ENCODE data around the gene JPT2. TPM values are rescaled to one million over a fixed set of nuclear protein-coding genes. Genes with fewer than 3 reads are reported as not detected.
"Not testable (repeated sequence)": the region's sequence is repeated elsewhere in the genome, so short reads cannot be mapped to it uniquely, and the experiment has no call there.

JPT2 gene
- total RNA-seq, 2 experiments from 2014 or later, result 56.5 to 65.2 TPM

- H3K9me3 Mint-ChIP-seq, result no peaks in the 10 kb centered on the region
- ChIA-PET POLR2A (no interaction called here), CTCF (interaction anchor here (3.9 kb wide), 1 partner anchor 17 kb away, joined by 20 read pairs; the partner anchor contains the start of gene MAPK8IP3)
- no peaks in the 10 kb centered on the region for H3K27me3 Mint-ChIP-seq
- H3K4me3 Mint-ChIP-seq, result no peak overlapping the region
- no peak for DNase-seq
- H3K4me1 Mint-ChIP-seq, result peaks cover 4% of the 10 kb centered on the region
- no peak overlapping the region for H3K27ac Mint-ChIP-seq
- H3K36me3 Mint-ChIP-seq (ENCODE audit: low read depth), result peaks cover 31% of the 10 kb centered on the region
Observed at GRCh38 chr16:1688807-1689560, 10.9 kb downstream of the JPT2 start.

DNA sequence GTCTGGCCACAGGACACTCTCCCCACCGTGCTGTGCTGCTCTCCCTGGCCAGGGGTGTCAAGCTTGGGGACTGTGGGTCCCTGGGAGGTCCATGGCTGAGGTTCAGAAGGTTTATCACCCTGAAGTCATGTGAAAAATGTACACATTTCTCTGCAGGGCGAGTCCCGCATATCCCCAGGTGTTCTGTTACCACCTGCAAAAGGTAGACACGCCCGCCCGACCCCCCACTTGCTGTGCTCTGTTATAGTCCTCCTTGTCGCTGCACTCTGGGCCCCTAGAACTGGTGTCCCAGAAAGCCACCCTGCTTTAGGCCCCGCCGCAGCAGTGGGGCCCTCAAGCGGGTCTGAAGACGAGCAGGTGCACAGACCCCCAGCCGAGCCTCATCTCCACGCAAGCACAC lies 11.8 kb downstream of the JPT2 start:
- Mint-ChIP-seq H3K36me3 (ENCODE audit: low read depth) (peaks cover 33% of the 10 kb centered on the region), H3K27ac (peak overlapping the region; percentile 31), H3K4me1 (peaks cover 4% of the 10 kb centered on the region), H3K9me3 (no peaks in the 10 kb centered on the region), H3K4me3 (no peak overlapping the region), H3K27me3 (no peaks in the 10 kb centered on the region)
- POLR2A ChIA-PET, result no interaction called here
- DNase-seq, result no peak
- CTCF ChIA-PET, result interaction anchor here (3.9 kb wide), 1 partner anchor 16 kb away, joined by 20 read pairs; the partner anchor contains the start of gene MAPK8IP3

- CTCF ChIA-PET, result interaction anchor here (3.9 kb wide), 1 partner anchor 15 kb away, joined by 20 read pairs; the partner anchor contains the start of gene MAPK8IP3
- DNase-seq, result no peak
- Mint-ChIP-seq H3K27ac (no peak overlapping the region), H3K4me3 (no peak overlapping the region), H3K27me3 (no peaks in the 10 kb centered on the region), H3K4me1 (peaks cover 4% of the 10 kb centered on the region), H3K9me3 (no peaks in the 10 kb centered on the region), H3K36me3 (ENCODE audit: low read depth) (peaks cover 32% of the 10 kb centered on the region)
- POLR2A ChIA-PET, result no interaction called here
Observed at GRCh38 chr16:1690810-1691209, 12.7 kb downstream of the JPT2 start.

DNA sequence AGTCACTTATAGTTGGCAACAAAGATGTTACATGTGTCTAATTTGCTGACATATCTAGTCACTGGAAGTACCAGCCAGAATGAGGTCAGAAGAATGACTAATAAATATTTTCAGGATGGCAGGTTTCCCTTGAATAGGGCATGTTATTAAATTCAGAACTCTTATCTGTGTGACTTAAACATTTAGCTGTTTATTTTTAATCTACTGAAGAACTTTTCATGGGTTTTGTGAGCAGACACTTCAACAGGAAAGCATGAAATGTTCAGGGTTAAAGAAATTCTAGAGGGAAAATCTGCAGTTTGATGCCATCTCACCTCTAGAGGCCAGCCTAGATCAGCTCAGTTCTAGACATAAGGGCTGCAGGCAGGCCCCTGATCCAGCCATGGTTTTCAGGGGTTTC lies 13.2 kb downstream of the JPT2 start:
- ChIA-PET CTCF (interaction anchor here (3.9 kb wide), 1 partner anchor 15 kb away, joined by 20 read pairs; the partner anchor contains the start of gene MAPK8IP3), POLR2A (no interaction called here)
- H3K4me1 Mint-ChIP-seq, result peaks cover 4% of the 10 kb centered on the region
- H3K9me3 Mint-ChIP-seq, result no peaks in the 10 kb centered on the region
- no peaks in the 10 kb centered on the region for H3K27me3 Mint-ChIP-seq
- H3K4me3 Mint-ChIP-seq, result no peak overlapping the region
- no peak overlapping the region for H3K27ac Mint-ChIP-seq
- peaks cover 30% of the 10 kb centered on the region for H3K36me3 Mint-ChIP-seq (ENCODE audit: low read depth)
- DNase-seq, result no peak

GRCh38 chr16:1691956-1692355 lies 13.9 kb downstream of the JPT2 start:
- H3K4me1 Mint-ChIP-seq, result peaks cover 4% of the 10 kb centered on the region
- H3K27ac Mint-ChIP-seq, result no peak overlapping the region
- POLR2A ChIA-PET, result no interaction called here
- CTCF ChIA-PET, result interaction anchor here (3.9 kb wide), 1 partner anchor 14 kb away, joined by 20 read pairs; the partner anchor contains the start of gene MAPK8IP3
- DNase-seq, result no peak
- peaks cover 33% of the 10 kb centered on the region for H3K36me3 Mint-ChIP-seq (ENCODE audit: low read depth)
- no peaks in the 10 kb centered on the region for H3K9me3 Mint-ChIP-seq
- no peaks in the 10 kb centered on the region for H3K27me3 Mint-ChIP-seq
- no peak overlapping the region for H3K4me3 Mint-ChIP-seq

DNA sequence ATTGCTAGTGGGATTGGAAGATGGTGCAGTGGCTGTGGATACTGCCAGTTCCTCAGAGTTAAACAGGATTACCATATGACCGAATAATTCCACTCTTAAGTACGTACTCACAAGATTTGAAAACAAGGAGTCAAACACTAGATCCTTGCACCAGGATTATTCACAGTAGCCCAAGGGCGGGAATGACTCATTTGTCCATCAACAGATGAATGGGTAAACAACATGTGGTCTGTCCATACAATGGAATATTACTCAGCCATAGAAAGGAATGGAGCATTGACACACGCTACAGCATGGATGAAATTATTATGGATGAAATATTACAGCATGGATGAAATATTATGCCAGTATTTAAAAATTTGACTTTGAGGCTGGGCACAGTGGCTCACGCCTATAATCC lies 18.8 kb downstream of the JPT2 start:
- ChIA-PET CTCF (interaction anchor here (1.6 kb wide), 1 partner anchor 9 kb away, joined by 14 read pairs; the partner anchor contains the start of gene MAPK8IP3), POLR2A (no interaction called here)
- Mint-ChIP-seq H3K4me3 (no peak overlapping the region), H3K9me3 (no peaks in the 10 kb centered on the region), H3K36me3 (ENCODE audit: low read depth) (peaks cover 39% of the 10 kb centered on the region), H3K27me3 (no peaks in the 10 kb centered on the region), H3K27ac (no peak overlapping the region), H3K4me1 (no peaks in the 10 kb centered on the region)
- DNase-seq, result no peak

DNA sequence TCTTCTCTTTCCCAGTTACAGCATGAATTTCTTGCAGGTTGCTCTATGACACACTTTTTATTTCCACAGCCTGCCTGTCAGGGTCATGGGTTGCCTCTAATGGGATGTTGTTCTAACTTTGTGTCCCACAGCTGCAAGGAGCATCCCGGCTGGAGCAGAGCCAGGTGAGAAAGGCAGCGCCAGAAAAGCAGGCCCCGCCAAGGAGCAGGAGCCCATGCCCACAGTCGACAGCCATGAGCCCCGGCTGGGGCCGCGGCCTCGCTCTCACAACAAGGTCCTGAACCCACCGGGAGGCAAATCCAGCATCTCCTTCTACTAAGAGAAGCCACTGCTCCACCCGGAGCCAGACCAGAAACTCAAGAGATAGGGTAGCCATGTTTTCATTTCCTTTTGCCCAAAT lies 20.6 kb downstream of the JPT2 start:
- POLR2A ChIA-PET, result no interaction called here
- Mint-ChIP-seq H3K36me3 (ENCODE audit: low read depth) (peaks cover 39% of the 10 kb centered on the region), H3K4me3 (no peak overlapping the region)

GRCh38 chr16:1700246-1700645 lies 22.2 kb downstream of the JPT2 start:
- Mint-ChIP-seq H3K4me3 (no peak overlapping the region), H3K4me1 (peaks cover 10% of the 10 kb centered on the region), H3K9me3 (no peaks in the 10 kb centered on the region), H3K36me3 (ENCODE audit: low read depth) (peaks cover 34% of the 10 kb centered on the region), H3K27ac (no peak overlapping the region), H3K27me3 (no peaks in the 10 kb centered on the region)
- ChIA-PET POLR2A (no interaction called here), CTCF (interaction anchor here (0.8 to 1.0 kb wide), 3 partner anchors 8 to 83 kb away, joined by 3 to 4 read pairs (median 4); partner anchors contain the start of genes NUBP2 and SPSB3)
- no peak for DNase-seq

More for the DNA sequence above, 20.6 kb downstream of the JPT2 start:
- Mint-ChIP-seq H3K27ac (no peak overlapping the region), H3K9me3 (no peaks in the 10 kb centered on the region), H3K27me3 (no peaks in the 10 kb centered on the region), H3K4me1 (no peaks in the 10 kb centered on the region)
- no peak for DNase-seq
- CTCF ChIA-PET, result no interaction called here

DNA sequence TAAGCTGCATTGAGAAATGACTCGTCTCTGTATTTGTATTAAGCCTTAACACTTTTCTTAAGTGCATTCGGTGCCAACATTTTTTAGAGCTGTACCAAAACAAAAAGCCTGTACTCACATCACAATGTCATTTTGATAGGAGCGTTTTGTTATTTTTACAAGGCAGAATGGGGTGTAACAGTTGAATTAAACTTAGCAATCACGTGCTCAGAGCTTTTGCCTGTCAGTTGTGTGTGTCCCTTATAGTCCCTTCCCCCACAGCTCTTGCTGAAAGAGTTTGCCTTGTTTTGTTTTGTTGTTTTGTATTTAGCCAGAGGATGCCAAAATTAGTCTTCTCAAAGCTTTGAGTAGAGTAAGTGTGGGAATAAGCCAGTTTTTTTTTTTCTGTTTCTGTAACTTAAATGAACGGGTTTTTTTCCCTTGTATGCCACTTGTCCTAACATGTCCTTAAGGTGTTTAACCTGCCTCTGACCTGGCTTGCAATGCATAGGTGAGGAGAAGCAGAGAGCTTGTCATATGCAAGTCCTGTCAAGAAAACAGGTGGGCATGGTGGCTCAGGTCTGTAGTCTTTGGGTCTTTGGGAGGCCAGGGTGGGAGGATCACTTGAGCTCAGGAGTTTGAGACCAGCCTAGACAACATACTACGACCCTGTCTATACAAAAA lies 23.3 kb downstream of the JPT2 start:
- ChIA-PET CTCF (interaction anchor here (0.6 to 1.0 kb wide), 2 partner anchors 25 to 49 kb away, joined by 3 read pairs; no protein-coding TSS in a partner anchor), POLR2A (no interaction called here)
- Mint-ChIP-seq H3K9me3 (no peaks in the 10 kb centered on the region), H3K27me3 (no peaks in the 10 kb centered on the region), H3K27ac (peak overlapping the region; percentile 26), H3K36me3 (ENCODE audit: low read depth) (peaks cover 33% of the 10 kb centered on the region), H3K4me3 (no peak overlapping the region), H3K4me1 (peaks cover 14% of the 10 kb centered on the region)
- DNase-seq, result no peak

GRCh38 chr16:1705324-1705687 lies 27.2 kb downstream of the JPT2 start:
- Mint-ChIP-seq H3K4me1 (peaks cover 36% of the 10 kb centered on the region), H3K4me3 (peak overlapping the region; percentile 96), H3K27ac (peak overlapping the region; percentile 99), H3K36me3 (ENCODE audit: low read depth) (peaks cover 16% of the 10 kb centered on the region)
- ChIA-PET CTCF (interaction anchor here (0.6 to 3.4 kb wide), 50 partner anchors 8 to 1128 kb away, joined by 3 to 20 read pairs (median 4); partner anchors contain the start of genes CRAMP1, EME2, IFT140 and JPT2), POLR2A (interaction anchor here (0.7 to 0.9 kb wide), 3 partner anchors 27 to 999 kb away, joined by 3 to 7 read pairs (median 4); partner anchors contain the start of genes ECI1 and JPT2)
- DNase-seq, H3K27me3 Mint-ChIP-seq, H3K9me3 Mint-ChIP-seq: not testable (repeated sequence)

DNA sequence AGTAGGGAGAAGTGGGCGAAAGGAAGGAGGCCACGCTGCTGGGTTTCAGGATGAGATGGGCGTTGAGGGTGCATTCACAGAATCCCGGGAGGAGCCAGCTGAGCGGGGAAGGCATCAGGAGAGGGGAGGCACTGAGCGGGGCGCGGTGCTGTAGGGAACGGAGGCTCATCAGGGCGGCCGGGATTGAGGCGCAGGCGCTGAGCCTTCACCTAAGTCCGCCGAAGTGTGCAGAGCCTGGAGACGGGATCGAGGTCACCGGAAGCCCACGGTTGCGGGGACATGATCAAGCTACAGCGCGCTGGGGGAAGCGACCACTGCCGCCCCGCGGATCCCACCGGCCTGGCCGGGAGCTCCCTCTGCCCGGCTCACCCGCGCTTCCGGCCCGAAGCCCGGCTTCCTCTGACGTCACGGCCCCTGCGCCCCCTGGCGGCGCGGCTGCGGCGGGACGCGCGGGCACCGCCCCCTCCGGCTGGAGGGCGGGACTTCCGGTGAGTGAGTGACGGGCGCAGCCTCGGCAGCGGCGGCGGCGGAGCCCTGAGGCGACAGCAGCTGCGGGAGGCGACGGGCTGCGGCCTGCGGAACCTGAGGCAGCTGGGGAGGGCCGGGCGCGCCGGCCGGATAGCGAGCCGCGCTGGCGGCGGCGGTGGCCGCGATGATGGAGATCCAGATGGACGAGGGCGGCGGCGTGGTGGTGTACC lies 27.8 kb downstream of the JPT2 start, which contains the start of gene MAPK8IP3:
Gene MAPK8IP3, plus strand, starts transcription at position 508 of the 698 bp plus-strand sequence. Its CDS starts 145 bp downstream, at position 653.
- peaks cover 15% of the 10 kb centered on the region for H3K36me3 Mint-ChIP-seq (ENCODE audit: low read depth)
- peak; percentile 90 for DNase-seq
- peak within 1 kb of the TSS; percentile 99 for H3K27ac Mint-ChIP-seq
- no peaks in the 10 kb centered on the region for H3K9me3 Mint-ChIP-seq
- H3K4me1 Mint-ChIP-seq, result peaks cover 36% of the 10 kb centered on the region
- no peaks in the 10 kb centered on the region for H3K27me3 Mint-ChIP-seq
- peak within 1 kb of the TSS; percentile 96 for H3K4me3 Mint-ChIP-seq
- POLR2A ChIA-PET, result interaction anchor here (0.6 to 0.9 kb wide), 5 partner anchors 11 to 1069 kb away, joined by 3 to 7 read pairs (median 4); partner anchors contain the start of genes JPT2, NUBP2 and SPSB3
- CTCF ChIA-PET, result interaction anchor here (0.6 to 3.4 kb wide), 64 partner anchors 8 to 1129 kb away, joined by 3 to 20 read pairs (median 3); partner anchors contain the start of genes CRAMP1, EME2, IFT140 and JPT2

All from activated CD4-positive, alpha-beta T cell treated with anti-CD3 and anti-CD28 coated beads, Interleukin-2, amount 10 ng/mL, durations not matched to agents 7 days and 5 days (primary cell).